GM19324 (cell line): ENCODE measurements around the gene CLIC3.

ENCODE experiments used
- ATAC-seq: cut with Tn5 transposase; IDR thresholded peaks from one replicate; pipeline ENCODE4 v1.9.1; 2021; ENCODE audit warnings: mild to moderate bottlenecking, moderate library complexity; ENCODE audit not compliant: unreplicated experiment, low FRiP score

Gene CLIC3

DNA sequence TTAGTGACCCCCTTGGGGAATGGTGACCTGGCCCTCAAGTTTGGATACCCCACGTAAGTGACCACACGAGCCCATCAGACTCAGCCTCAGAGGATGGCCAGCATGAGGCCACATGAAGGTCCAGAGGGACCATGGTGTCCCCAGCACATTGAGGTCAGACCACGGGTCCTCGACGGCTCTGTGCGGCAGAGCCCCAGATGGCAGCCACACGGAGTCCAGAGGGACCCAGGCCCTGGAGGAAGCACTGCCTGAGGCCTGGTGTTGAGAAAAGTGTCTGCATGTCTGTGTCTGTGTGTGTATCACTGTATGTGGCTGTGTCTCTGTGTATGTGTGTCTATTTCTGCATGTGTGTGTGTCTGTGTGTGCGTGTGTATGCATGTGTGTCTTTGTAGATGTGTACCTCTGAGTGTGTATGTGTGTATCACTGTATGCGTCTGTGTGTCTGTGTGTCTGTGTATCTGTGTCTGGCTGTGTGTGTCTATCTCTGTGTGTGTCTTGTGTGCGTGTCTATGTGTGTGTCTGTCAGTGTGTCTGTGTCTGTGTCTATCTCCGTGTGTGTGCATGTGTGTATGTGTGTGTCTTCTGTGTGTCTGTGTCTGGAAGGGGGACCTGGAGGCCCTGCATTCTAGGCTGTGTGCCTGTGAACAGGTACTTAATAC lies 12.6 kb downstream of the CLIC3 start:
- no peak for ATAC-seq

DNA sequence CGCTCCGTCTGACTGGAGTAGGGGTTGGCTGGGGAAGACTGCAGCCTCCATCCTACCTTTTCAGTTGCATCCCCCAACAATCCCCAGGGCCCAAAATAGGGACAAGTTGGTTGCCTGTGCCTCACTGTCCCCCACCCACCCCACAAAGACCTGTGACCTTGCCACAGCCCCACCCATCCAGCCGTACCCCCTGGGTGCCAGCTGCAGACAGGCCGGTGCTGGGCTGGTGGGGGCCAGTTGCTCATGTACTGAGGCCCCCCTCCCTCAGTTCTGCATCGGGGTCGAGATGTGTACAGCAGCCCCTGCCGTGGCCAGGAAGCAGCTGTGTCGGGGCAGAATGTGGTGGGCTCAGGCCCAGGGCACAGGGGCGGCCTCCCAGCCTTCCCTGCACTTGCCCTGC lies 13.2 kb downstream of the CLIC3 start:
- ATAC-seq, result no peak

DNA sequence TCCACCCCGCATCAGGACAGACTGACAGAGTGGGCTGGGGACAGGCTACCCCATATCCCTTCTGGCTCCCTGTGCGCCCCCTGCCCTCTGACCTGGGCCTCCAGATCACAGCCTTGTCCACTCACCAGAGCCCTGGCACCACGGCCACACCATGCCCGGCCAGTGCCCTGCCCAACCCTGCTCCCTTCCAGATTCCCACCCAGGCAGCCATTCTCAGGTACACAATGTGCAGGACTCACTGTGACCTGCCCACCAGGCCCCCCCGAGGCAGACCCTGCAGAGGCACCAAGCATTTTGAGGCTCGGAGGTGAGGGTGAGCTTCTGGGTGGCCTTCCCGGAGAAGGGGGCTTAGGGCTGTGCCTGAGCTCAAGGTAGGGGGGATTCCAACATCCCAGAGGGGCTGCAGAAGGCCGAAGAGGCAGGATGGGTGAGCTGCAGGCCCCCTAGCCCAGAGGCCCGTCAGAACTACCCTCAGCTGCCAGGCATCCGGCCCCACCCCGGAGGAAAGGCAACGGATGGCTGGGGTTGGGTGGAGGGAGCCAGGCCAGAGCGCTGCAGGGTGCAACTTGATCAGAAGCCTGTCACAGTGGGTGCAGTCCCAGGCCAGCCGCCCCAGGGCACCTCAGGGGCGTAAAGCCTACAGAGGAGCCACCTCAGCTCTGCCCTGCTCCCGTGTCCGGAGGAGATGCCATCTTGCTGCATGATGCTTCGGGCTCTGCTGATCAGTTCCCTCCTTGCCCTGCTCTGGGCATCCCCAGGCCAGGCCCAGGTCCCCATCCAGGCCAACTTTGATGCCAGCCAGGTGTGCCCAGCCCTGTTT lies 13.9 kb downstream of the CLIC3 start, which contains the start of gene LCNL1:
TSS of gene LCNL1 (plus strand) at position 762 of the 820 bp plus-strand sequence. CDS start 594 bp downstream, outside the sequence.
- ATAC-seq, result no peak

DNA sequence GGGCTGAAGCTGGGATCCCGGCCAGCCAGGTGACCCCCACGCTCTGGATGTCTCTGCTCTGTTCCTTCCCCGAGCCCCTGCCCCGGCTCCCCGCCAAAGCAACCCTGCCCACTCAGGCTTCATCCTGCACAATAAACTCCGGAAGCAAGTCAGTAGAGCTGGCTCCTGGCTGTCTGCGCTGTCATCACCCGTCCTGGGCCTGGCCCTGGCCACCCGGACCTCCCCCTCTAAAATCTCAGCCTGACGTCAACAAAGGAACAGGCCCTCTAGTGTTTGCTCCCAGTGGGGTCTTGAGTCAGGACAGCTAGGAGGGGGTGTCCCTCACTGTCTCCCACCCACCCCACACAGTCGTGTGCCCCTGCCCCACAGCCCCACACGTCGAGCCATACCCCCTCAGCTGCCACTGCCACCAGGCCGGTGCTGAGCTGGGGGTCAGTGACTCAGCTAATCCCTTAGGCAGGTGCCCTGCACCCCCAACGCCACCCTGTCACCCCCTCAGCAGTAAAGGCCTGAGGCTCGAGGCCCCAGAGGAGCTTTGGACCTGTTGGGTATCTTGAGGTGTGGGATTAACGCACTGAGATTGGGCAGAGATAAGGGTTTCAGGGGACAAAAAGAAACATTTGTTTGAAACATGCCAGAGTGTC lies 14.7 kb downstream of the CLIC3 start:
- ATAC-seq, result no peak

DNA sequence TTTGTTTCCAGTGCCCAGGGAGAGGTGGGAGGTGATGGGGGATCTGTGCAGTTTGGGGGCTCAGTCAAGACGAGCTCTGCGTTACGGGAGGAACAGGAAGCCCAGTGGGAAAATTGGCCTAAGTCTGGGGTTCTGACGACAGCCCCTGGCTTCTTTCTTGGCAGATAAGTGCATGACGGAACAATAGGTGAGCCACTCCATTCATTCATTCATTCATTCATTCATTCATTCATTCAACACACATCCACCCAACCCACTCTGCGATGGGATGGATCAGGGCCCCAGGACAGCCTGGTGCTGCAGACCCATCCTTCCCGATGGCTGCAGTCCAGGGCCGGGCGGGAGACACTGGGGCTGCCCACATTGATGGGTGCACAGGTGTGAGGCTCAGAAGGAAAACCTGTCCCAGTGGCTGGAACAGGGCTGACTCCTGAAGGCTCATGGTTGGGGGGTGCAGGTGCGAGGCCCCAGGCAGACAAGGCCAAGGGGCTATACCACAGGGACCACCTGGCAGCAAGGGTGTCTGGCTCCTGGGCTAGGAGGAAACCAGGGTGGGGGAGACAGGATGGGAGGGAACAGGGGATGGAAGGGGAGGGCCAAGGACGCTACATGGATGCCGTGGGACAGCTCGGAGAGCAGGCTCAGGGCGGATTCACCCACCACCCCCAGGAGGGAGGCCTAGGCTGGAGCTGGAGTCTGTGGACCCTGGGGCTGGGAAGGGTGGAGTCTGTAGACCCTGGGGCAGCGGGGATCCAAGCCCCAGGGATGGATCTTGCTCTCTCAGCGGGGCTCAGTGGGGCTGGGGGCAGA lies 15.5 kb downstream of the CLIC3 start:
- ATAC-seq, result no peak

DNA sequence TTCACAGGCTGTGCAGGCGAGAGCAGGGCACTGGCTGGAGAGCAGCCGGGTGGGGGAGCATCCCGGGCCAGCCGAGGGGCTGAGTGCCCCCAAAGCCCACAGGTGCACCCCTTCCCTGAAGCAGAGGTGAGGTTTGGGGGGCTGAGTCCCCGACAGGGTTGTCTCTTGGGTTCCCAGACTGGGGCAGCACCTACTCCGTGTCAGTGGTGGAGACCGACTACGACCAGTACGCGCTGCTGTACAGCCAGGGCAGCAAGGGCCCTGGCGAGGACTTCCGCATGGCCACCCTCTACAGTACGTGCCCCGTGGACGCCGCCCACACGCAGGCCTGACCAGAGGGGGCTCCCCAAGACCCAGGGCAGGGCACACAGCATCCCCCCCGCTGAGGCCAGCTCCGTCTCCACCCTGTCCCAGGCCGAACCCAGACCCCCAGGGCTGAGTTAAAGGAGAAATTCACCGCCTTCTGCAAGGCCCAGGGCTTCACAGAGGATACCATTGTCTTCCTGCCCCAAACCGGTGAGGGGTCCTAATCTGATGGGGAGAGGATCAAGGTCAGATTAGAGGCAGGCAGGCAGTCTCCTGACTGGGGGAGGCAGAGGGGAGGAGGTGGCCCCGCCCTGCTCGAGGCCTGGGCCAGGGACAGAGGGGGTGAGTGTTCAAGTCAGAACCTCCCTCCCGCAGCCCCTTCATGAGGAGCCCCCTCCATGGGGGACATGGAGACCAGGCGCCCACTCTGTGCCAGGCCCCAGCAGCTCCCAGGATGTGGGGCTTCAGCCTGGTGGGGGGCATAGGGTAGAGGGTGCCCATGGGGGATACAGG lies 16.4 kb downstream of the CLIC3 start:
- ATAC-seq, result no peak

DNA sequence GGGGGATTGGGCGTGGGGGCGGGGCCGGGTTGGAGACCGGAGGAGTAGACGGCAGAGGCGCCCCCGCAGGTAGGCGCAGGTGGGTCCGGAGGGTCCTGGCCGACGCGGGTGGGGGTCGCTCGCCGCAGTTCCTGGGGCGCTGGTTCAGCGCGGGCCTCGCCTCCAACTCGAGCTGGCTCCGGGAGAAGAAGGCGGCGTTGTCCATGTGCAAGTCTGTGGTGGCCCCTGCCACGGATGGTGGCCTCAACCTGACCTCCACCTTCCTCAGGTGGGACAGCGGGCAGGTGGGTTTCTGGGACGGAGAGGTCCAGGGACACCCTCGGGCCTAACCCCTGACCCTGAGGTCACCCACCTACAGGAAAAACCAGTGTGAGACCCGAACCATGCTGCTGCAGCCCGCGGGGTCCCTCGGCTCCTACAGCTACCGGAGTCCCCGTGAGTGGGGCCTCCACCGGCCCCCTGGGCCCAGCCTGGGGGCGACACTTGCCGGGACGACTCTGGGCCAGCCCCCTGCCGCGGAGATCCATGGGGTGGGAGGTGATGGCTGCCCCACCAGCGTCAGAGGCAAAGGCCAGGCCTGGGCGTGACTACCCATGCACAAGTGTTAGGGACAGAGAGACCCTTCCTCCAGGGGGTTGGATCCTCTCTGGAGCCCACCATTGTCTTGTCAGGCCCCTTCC lies 17.4 kb downstream of the CLIC3 start:
- ATAC-seq, result no peak

DNA sequence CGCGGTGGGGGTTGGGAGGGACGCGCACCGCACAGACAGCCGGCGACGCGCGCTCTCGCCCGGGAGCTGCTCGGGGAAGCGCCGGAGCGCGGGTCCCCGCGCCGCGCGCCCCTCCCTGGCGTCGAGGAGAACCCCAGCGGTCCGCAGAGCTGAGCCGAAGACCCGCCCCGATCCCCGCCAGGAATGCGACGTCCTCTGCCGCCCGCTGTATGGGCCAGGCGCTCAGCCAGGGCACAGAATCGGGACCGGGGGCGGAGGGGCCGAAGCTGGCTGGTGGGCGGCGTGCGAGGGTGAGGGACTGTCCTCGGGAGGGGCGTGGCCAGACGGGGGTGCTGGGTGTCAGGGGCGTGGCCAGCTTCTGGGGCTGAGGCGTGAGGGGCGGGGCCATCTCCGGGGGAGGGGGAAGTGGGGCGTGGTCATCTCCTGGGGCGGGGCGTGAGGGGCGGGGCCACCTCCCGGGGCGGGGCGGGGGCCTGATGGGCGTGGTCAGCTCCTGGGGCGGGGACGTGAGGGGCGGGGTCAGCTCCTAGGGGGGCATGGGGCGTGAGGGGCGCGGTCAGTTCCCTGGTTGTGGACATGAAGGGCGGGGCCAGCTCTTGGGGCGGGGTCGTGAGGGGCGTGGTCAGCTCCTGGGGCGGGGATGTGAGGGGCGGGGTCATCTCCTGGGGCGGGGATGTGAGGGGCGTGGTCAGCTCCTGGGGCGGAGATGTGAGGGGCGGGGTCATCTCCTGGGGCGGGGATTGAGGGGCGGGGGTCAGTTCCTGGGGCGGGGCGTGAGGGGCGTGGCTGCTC lies 18.1 kb downstream of the CLIC3 start:
- no peak for ATAC-seq

DNA sequence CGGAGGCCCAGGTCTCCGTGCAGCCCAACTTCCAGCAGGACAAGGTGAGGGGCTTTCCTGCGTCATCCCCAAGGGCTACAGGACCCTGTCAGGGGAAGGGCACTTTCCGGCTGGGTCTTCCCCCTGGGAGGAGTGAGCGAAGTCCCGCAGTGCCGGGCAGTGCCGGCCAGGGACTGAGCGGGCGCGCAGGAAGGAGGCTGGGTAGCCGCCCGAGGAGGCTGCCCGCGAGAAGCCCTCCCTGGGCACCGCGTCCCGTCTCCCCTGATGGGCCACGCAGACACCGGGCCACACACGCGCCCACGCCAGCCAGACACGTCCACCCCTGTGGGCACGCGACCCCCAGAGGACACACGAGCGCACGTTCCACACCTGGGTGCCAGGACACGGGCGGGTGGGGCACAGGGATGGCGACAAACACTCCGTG lies 18.7 kb downstream of the CLIC3 start:
- ATAC-seq, result no peak

DNA sequence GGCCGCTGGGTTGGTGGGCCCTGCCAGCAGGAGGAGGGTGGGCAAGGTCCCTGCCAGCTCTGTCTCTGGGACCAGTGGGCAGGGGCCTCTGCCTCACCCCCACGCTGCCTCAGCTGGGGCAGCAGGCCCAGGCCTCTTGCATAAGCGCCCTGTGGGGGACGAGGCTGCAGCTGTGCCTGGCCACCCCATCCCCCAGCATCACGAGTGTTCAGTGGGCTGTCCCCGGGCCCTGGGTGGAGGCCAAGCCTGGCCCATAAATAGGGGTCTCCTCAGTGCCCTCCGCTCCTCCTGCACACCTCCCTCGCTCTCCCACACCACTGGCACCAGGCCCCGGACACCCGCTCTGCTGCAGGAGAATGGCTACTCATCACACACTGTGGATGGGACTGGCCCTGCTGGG lies 19.1 kb downstream of the CLIC3 start, which contains the start of gene PTGDS:
TSS of gene PTGDS (plus strand) at position 282 of the 400 bp plus-strand sequence. CDS start at position 357, 75 bp downstream.
- no peak for ATAC-seq

DNA sequence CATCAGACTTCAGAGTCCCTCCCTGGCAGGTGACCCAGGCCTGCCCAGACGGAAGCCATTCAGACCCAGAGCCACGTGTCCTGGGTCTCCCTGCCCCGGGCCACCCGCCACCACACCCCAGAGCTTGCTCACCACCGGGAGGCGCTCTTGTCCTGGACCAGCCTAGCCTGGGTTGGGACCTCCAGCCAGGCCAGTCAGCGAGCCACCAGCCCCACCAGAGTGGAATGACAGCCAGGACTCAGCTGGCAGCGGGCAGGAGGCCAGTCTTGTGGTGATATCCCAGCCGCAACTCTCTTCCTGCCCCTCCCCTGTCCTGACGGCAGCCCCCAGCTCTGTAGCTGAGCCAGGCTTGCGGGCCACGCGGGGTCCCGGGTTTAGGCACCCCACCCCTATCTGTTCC lies 20.7 kb downstream of the CLIC3 start:
- no peak for ATAC-seq

DNA sequence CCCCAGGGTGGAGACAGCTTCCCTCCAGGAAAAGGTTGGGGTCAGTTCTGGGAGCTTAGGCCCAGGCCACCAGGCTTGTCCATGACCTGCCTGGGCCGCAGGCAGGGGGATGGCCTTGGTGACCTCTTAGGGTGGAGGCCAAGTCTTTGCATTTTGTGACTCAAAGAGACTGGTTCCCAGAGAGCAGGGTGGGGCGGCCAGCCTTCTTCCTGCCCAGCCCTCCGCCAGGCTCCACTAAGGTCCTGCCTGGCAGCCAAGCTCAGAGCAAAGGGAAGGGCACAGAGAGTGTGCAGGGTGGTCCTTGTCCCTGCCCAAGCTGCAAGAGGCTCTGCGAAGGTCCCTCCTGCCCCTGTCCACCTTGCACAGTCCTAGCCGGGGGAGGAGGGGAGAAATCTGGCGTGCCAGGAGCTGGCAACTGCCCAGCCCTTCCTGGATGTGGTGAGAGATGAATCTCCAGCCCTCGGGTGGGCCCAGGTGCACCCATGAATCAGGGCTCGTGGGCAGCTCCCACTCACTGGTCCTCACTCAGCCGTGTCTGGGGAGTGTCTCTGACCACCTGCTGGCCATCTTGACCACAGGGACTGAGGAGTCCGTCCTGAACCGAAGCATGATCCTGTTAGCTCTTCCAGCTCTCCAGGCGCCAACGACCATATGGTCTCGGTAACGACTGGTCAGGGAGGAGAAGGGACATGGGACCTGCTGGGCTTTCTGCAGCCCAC lies 21.4 kb downstream of the CLIC3 start:
- ATAC-seq, result no peak

DNA sequence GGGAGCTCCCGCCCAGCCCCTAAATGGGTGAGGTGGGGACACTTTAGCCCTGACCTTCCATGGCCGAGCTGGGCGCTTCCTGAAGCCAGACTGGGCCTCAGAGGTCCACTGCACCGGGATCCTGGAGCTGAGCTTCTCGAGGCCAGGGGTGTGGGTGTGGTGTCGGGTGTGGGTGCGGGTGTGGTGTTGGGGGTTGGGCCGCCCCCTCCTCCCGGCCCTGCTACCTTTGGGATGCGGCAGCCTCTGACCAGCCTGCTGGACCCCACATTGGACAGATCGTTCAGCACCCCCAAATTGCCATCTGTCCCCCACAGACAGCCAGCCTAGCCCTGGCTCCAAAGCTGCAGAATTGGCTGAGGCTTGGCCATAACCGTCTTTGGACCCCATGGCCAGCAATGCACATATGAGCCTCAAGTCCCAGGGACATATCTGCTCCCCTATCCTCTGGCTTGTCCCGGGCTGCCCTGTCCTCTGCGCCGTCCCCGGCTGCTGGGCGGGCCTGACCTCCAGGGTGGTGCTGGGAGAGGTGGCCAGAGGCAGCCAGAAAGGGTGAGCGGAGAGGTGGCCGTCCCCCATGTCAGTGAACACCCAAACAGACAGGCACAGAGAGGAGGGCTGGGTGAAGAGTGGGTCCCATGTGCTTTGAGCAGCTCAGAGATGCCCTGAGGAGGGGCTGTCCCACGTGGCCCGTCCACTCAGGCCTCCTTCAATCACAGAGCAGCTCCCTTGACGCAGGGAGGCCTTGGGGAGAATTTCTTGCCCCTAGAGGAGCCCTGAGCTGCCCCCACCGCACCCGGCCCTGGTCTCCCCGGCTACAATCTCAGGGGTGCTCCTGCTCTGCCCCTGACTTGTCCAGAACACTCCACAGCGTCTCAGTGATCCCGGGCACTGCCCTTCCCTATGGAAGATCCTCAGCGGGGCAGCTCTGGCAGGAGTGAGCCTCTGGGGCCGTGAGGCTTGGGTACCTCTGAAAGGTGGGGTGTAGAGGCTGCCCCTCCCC lies 22.4 kb downstream of the CLIC3 start:
- no peak for ATAC-seq

DNA sequence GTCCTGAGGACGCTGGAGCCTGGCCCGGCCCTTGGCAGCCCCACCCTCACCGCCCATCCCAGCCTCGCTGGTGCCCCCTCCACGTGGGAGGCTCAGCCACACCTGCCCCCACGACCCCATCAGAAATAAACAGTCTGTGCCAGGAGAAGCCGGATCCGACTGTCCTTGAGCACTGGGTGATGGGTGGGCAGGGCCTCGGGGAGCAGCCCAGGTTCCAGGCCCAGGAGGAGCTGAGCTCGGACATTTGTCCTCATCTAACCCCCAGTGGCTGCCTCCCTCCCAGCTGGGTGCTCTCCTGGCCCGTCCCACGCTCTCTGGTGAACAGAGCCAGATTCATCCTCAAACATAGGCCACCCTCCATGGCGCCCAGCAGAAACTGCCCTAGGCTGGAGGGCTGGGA lies 23.6 kb downstream of the CLIC3 start:
- no peak for ATAC-seq

DNA sequence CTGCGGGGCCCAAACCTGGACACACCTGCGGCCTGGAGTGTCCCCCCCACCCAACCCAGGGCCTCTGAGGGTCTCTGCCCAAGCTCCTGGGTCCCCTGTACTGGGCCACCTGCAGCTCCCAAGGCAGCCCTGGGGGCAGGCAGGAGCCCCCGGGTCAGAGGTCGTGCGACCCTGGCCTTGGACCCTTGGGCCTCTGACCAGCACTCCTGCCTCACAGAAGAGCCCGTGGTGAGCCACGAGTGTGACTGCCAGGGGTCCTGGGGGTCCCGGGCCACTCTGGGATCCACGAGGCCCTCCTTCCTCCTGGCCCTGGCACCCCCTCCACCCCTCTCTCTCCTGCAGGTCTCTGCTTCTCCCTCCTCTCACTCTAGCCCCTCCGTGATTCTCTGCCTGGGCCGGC lies 24.0 kb downstream of the CLIC3 start:
- ATAC-seq, result no peak

DNA sequence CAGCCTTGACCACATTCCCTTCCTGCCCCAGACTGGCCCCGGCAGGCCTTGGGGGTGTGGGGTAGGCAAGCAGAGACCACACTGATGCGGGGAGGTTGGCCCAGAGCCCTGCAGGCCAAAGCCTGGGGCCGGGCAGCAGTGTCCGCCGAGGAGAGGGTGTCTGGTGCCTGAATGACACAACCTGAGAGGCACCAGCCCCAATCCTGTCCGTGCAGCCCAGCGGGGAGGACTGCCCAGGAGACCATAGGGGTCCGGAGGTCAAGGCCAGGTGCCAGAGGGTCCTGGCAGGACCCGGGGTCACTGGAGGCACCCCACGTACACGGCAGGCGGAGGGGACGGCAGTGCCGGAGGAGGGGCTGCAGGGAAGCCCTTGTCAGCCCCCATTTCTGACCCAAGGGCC lies 24.6 kb downstream of the CLIC3 start:
- ATAC-seq, result no peak

DNA sequence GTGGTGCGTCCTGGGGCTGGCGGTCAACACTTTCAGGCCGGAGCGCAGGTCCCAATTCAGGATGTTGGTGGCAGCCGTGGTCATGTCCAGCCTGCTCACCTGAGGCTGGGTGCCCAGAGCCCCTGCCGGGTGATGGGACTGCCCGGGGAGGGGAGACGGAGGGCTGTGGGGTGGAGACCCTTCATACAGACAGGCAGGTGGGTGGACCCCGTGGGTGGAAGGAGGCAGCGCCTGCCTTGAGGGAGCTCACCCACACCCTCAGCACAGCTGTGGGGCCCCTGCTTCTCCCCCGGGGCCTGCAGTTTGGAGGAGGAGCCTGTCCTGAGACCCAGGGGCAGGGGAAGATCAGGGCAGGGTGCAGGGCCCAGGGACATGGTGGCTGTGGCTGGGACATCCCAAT lies 26.0 kb downstream of the CLIC3 start:
- no peak for ATAC-seq
